MCF 10A (cell line): ENCODE measurements around the gene ANKRD23. TPM values are rescaled to one million over a fixed set of nuclear protein-coding genes. Genes with fewer than 3 reads are reported as not detected.

ENCODE experiments used
- BruUV-seq: library from RNA; stranded (reverse); fragments of 400-500 nt; replicated peaks from 2 replicates; lab custom pipeline; 2021; lab: Mats Ljungman, UMichigan
- CTCF ChIA-PET: fragments of 300-600 bp; sonication (Branson Sonifier 250); formaldehyde crosslinking; extraction: SDS; loops from one replicate; lab custom pipeline; 2021; ENCODE audit warnings: antibody characterized with exemption, inconsistent platforms; lab: Yijun Ruan, JAX
- POLR2A ChIA-PET: fragments of 300-600, 350-650 bp; sonication (Branson Sonifier 250); formaldehyde crosslinking; extraction: SDS; loops from one replicate; lab custom pipeline; 2020; ENCODE audit warnings: antibody characterized with exemption, inconsistent platforms; lab: Yijun Ruan, JAX
- DNase-seq: peaks from one replicate; pipeline ENCODE4 v3.0.0-alpha.2; 2018; ENCODE audit not compliant: unreplicated experiment
- H3K27ac Mint-ChIP-seq: one replicate; pipeline ENCODE4 v1.8.0; 2022; ENCODE audit warnings: mild to moderate bottlenecking, low read depth, mixed read lengths; ENCODE audit not compliant: unreplicated experiment
- H3K27me3 Mint-ChIP-seq: one replicate; pipeline ENCODE4 v1.8.0; 2022; ENCODE audit warnings: mixed read lengths; ENCODE audit not compliant: insufficient read depth, unreplicated experiment
- H3K36me3 Mint-ChIP-seq: one replicate; pipeline ENCODE4 v1.8.0; 2022; ENCODE audit warnings: mild to moderate bottlenecking, moderate library complexity, mixed read lengths; ENCODE audit not compliant: insufficient read depth, unreplicated experiment
- H3K4me1 Mint-ChIP-seq: one replicate; pipeline ENCODE4 v1.8.0; 2022; ENCODE audit warnings: mixed read lengths; ENCODE audit not compliant: insufficient read depth, unreplicated experiment
- H3K4me3 Mint-ChIP-seq: one replicate; pipeline ENCODE4 v1.8.0; 2022; ENCODE audit warnings: mild to moderate bottlenecking, moderate library complexity, mixed read lengths; ENCODE audit not compliant: unreplicated experiment
- H3K9me3 Mint-ChIP-seq: one replicate; pipeline ENCODE4 v1.8.0; 2022; ENCODE audit warnings: mixed read lengths; ENCODE audit not compliant: unreplicated experiment
- intact Hi-C: fragments of 100-400 bp; cut with micrococcal nuclease; formaldehyde crosslinking; loops from 2 replicates; pipeline ENCODE4 v1.14.1; 2022
- total RNA-seq: library from RNA; stranded (reverse); gene quantifications from 2 replicates; pipeline ENCODE4 v1.2.3, GENCODE V29; 2022
- TF ChIP-seq, protein P1 (sequence below): fragments of 200-600 bp; IDR thresholded peaks from one replicate; pipeline ENCODE4 v1.8.0; 2022; ENCODE audit warnings: antibody characterized with exemption, mild to moderate bottlenecking; ENCODE audit not compliant: unreplicated experiment

Gene ANKRD23
- total RNA-seq, 1 experiment from 2014 or later, result 3.4 TPM

DNA sequence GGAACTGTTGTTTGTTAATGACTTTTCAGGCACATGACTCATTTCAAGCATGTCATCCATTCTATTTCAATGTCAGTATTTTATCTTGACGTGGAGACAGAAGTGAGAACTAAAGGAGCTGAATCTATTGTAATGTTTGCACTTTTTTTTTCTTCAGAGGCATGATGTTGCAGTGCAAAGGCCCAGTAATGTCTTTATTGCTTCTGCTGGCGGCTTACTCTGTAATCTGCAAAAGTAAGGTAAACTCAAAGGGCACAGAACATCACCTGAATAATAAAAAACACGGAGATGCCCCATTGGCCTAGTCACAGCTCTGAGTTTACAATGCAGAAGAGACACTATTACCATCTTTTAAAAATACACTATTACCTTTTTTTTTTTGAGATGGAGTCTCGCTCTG, 30.2 kb downstream of the ANKRD23 start:
- H3K36me3 Mint-ChIP-seq, result peaks cover 11% of the 10 kb centered on the region
- ChIA-PET POLR2A (interaction anchor here (1.2 to 2.0 kb wide), 3 partner anchors 10 to 176 kb away, joined by 3 to 5 read pairs (median 5); partner anchors contain the start of gene KANSL3), CTCF (interaction anchor here (0.6 to 1.0 kb wide), 6 partner anchors 12 to 87 kb away, joined by 3 to 6 read pairs (median 3); no protein-coding TSS in a partner anchor)
- no peaks in the 10 kb centered on the region for H3K27me3 Mint-ChIP-seq
- H3K4me1 Mint-ChIP-seq, result peaks cover 5% of the 10 kb centered on the region
- H3K27ac Mint-ChIP-seq, result no peak overlapping the region
- no peak overlapping the region for H3K4me3 Mint-ChIP-seq
- intact Hi-C loops, result no loop called here
- BruUV-seq, result no TSS peak
- TF ChIP-seq, protein P1, sequence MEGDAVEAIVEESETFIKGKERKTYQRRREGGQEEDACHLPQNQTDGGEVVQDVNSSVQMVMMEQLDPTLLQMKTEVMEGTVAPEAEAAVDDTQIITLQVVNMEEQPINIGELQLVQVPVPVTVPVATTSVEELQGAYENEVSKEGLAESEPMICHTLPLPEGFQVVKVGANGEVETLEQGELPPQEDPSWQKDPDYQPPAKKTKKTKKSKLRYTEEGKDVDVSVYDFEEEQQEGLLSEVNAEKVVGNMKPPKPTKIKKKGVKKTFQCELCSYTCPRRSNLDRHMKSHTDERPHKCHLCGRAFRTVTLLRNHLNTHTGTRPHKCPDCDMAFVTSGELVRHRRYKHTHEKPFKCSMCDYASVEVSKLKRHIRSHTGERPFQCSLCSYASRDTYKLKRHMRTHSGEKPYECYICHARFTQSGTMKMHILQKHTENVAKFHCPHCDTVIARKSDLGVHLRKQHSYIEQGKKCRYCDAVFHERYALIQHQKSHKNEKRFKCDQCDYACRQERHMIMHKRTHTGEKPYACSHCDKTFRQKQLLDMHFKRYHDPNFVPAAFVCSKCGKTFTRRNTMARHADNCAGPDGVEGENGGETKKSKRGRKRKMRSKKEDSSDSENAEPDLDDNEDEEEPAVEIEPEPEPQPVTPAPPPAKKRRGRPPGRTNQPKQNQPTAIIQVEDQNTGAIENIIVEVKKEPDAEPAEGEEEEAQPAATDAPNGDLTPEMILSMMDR, result no peak
- no peaks in the 10 kb centered on the region for H3K9me3 Mint-ChIP-seq
- no peak for DNase-seq

DNA sequence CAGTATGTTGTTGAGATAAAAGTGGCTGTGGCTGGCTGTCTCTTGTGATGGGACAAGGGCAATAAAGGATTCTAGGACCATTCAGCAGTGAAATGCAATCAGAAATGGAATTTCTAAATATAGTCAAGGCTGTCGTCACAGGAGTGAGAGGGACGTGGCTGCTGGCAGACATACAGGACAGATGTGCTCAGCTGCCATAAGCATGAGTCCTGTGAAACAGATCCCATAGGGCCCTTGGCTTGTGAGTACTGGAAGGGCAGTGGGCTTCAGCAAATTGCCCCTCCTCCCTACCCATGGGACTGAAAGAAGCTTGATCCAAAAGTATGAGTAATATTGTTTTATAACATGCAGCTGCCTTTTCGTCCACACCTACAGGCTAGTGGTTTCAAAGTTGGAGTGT, 31.9 kb downstream of the ANKRD23 start:
- ChIA-PET POLR2A (no interaction called here), CTCF (interaction anchor here (0.6 to 1.5 kb wide), 2 partner anchors 51 to 209 kb away, joined by 3 to 4 read pairs; partner anchors contain the start of gene CNNM4)
- intact Hi-C loops, result no loop called here
- Mint-ChIP-seq H3K27ac (no peak overlapping the region), H3K4me3 (no peak overlapping the region), H3K9me3 (no peaks in the 10 kb centered on the region), H3K4me1 (no peaks in the 10 kb centered on the region), H3K27me3 (no peaks in the 10 kb centered on the region), H3K36me3 (peaks cover 5% of the 10 kb centered on the region)
- DNase-seq, result no peak
- TF ChIP-seq, protein P1, result no peak
- BruUV-seq, result no TSS peak

DNA sequence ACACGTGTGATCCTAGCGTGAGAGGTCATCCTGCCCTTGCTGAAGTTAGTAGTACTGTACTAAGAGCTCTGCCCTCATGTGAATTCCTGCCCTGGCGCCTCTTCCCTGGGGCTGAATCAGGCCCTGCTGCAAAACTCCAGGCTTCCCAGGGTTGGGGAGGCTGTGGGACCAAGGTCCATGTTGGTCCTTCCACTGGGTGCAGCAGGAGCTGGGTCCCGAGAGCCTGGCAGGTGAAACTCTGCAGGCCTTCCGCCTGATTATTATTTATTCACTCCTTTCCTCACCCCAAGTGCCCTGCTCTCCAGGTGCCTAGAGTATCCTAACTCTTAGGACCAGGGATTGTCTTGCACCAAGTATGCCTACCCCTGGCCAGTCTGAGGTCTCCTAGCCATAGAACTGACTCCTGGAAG, 33.0 kb downstream of the ANKRD23 start:
- CTCF ChIA-PET, result interaction anchor here (3.1 kb wide), 1 partner anchor 10 kb away, joined by 16 read pairs; no protein-coding TSS in a partner anchor
- Mint-ChIP-seq H3K36me3 (peaks cover 5% of the 10 kb centered on the region), H3K4me3 (no peak overlapping the region), H3K27me3 (no peaks in the 10 kb centered on the region), H3K9me3 (no peaks in the 10 kb centered on the region), H3K4me1 (no peaks in the 10 kb centered on the region), H3K27ac (no peak overlapping the region)
- TF ChIP-seq, protein P1, result no peak
- no peak for DNase-seq
- no TSS peak for BruUV-seq
- POLR2A ChIA-PET, result no interaction called here
- intact Hi-C loops, result no loop called here

DNA sequence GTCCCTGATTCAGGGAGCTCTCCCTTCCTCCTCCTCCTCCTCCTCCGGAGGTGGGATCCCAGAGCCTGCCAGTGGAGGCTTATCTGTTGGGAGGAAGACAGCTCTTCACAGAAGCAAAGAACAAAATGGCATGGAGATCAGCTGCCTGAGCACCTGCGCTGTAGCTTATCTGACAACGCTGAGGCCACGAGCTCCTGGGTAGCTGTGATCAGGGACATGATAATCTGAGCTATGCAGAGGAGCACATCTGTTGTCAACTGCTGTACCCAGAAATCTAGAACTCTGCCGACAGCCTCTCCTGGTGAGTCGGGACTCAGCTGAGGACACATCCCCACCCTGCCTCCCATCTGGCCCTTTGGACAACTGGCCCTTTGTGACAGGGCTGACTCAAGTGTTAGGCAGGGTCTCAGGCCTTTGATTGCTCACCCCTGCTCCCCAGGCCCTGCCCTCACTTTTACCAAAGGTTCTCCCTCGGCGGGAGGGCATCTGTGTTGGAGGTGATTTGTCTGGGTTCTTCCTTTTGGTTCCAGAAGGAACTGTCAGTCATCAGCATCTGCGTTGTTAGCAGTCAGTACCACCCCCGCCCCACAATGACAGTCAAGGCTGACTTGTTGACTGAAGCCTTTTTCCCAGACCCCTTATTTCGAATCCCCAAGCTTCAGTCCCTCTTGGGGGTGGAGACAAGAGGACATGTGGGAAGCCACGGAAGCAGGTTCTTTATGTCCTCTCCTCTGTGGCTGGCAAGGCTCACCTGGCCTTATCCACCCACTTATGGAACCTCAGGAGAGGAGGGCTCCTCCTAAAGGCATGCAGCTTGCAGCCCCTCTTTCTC, 33.7 kb downstream of the ANKRD23 start:
- no TSS peak for BruUV-seq
- intact Hi-C loops, result loop anchor here (10.0 kb wide), 1 partner anchor 75 kb away; no protein-coding TSS in a partner anchor

More for the DNA sequence above, 33.7 kb downstream of the ANKRD23 start:
- TF ChIP-seq, protein P1, result no peak
- DNase-seq, result no peak
- H3K4me1 Mint-ChIP-seq, result no peaks in the 10 kb centered on the region
- H3K27me3 Mint-ChIP-seq, result no peaks in the 10 kb centered on the region
- peaks cover 5% of the 10 kb centered on the region for H3K36me3 Mint-ChIP-seq
- H3K4me3 Mint-ChIP-seq, result no peak overlapping the region
- no peak overlapping the region for H3K27ac Mint-ChIP-seq
- CTCF ChIA-PET, result interaction anchor here (3.1 kb wide), 1 partner anchor 10 kb away, joined by 16 read pairs; no protein-coding TSS in a partner anchor
- POLR2A ChIA-PET, result interaction anchor here (0.7 kb wide), 1 partner anchor 22 kb away, joined by 3 read pairs; no protein-coding TSS in a partner anchor
- no peaks in the 10 kb centered on the region for H3K9me3 Mint-ChIP-seq
